ENCODE measurements around the gene ABCB8.

DNA sequence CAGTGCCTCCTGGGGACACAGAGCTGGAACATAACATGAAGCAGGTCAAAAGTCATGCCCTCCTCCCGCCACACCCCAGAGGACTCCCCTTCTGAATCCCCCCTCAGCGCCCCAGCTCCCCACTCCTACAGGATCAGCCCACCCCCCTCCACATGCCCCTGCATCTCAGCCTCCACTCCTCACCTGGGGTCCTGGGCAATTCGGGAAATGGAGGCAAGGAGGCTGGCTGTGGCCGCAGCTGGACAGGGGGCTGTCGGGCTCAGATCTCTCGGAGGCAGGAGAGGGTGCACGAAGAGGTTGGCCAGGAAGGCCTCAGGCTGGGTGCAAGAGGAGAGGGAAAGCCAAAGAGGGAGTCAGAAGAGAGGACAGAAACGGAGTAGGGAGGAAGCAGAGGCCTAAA is 11.7 kb upstream of the ABCB8 start:
- TF ChIP-seq EP300 (IDR thresholded peaks at IDR 0.05; ENCODE audit: low read length) = no peak
- TF ChIP-seq KAT8 (IDR thresholded peaks at IDR 0.05; ENCODE audit: low read depth) = no peak
- TF ChIP-seq, protein P1, sequence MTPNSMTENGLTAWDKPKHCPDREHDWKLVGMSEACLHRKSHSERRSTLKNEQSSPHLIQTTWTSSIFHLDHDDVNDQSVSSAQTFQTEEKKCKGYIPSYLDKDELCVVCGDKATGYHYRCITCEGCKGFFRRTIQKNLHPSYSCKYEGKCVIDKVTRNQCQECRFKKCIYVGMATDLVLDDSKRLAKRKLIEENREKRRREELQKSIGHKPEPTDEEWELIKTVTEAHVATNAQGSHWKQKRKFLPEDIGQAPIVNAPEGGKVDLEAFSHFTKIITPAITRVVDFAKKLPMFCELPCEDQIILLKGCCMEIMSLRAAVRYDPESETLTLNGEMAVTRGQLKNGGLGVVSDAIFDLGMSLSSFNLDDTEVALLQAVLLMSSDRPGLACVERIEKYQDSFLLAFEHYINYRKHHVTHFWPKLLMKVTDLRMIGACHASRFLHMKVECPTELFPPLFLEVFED (CRISPR knock-in tag; conservative IDR thresholded peaks at IDR 0.05) = no peak
- TF ChIP-seq PHB2 (IDR thresholded peaks at IDR 0.05; ENCODE audit: low read depth) = no peak
- TF ChIP-seq, protein P2, sequence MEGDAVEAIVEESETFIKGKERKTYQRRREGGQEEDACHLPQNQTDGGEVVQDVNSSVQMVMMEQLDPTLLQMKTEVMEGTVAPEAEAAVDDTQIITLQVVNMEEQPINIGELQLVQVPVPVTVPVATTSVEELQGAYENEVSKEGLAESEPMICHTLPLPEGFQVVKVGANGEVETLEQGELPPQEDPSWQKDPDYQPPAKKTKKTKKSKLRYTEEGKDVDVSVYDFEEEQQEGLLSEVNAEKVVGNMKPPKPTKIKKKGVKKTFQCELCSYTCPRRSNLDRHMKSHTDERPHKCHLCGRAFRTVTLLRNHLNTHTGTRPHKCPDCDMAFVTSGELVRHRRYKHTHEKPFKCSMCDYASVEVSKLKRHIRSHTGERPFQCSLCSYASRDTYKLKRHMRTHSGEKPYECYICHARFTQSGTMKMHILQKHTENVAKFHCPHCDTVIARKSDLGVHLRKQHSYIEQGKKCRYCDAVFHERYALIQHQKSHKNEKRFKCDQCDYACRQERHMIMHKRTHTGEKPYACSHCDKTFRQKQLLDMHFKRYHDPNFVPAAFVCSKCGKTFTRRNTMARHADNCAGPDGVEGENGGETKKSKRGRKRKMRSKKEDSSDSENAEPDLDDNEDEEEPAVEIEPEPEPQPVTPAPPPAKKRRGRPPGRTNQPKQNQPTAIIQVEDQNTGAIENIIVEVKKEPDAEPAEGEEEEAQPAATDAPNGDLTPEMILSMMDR (IDR thresholded peaks at IDR 0.05 in 2 of 3, conservative IDR thresholded peaks at IDR 0.05 in 1 of 3; ENCODE audit: insufficient read depth in 2 of 3, low read depth in 1 of 3, low read length in 3 of 3) = no peak
- TF ChIP-seq, protein P3, sequence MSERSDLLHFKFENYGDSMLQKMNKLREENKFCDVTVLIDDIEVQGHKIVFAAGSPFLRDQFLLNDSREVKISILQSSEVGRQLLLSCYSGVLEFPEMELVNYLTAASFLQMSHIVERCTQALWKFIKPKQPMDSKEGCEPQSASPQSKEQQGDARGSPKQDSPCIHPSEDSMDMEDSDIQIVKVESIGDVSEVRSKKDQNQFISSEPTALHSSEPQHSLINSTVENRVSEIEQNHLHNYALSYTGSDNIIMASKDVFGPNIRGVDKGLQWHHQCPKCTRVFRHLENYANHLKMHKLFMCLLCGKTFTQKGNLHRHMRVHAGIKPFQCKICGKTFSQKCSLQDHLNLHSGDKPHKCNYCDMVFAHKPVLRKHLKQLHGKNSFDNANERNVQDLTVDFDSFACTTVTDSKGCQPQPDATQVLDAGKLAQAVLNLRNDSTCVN (CRISPR knock-in tag; IDR thresholded peaks at IDR 0.05) = no peak
- TF ChIP-seq, protein P4, sequence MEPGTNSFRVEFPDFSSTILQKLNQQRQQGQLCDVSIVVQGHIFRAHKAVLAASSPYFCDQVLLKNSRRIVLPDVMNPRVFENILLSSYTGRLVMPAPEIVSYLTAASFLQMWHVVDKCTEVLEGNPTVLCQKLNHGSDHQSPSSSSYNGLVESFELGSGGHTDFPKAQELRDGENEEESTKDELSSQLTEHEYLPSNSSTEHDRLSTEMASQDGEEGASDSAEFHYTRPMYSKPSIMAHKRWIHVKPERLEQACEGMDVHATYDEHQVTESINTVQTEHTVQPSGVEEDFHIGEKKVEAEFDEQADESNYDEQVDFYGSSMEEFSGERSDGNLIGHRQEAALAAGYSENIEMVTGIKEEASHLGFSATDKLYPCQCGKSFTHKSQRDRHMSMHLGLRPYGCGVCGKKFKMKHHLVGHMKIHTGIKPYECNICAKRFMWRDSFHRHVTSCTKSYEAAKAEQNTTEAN (CRISPR knock-in tag; IDR thresholded peaks at IDR 0.05) = no peak
- TF ChIP-seq NUFIP1 (IDR thresholded peaks at IDR 0.05; ENCODE audit: partially characterized antibody) = no peak
- TF ChIP-seq SMC3 (conservative IDR thresholded peaks at IDR 0.05; ENCODE audit: insufficient read depth, low read depth, low read length) = no peak
- no peak for TF ChIP-seq ZNF140 (CRISPR knock-in tag; IDR thresholded peaks at IDR 0.05)
- TF ChIP-seq POLR2B (IDR thresholded peaks at IDR 0.05; ENCODE audit: low read depth, partially characterized antibody) = no peak

All from K562 (cell line).